NCI-H2227 (cell line): Measurements from ENCODE around the gene PIK3CA.

Experiments used
- DNase-seq: peaks from one replicate; lab custom pipeline; 2025; ENCODE audit not compliant: unreplicated experiment; lab: John Stamatoyannopoulos, UW

PIK3CA gene

GRCh38 chr3:179156775-179157174 is 8.6 kb downstream of the PIK3CA start:
- DNase-seq = no peak

- no peak for DNase-seq
These were observed 10.3 kb downstream of the PIK3CA start for GRCh38 chr3:179158336-179159039.

DNA sequence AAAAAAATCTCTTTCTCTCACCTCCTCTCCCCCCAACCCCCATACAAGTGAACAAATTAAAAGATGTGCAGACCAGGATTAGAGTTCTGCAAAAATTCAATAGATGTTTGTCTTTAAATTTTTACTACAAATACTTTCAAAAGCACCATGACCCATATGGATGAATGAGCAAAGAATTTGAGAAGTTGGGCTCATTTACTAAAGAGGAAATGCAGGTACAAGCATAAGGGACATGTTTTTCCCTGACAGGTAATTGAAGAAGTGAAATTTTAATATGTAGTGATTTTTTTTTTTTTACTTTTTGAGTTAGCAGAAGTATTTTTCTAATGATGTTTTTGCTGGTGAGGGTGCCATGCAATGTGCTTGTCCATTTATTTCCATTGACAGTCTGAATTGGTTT is 15.3 kb downstream of the PIK3CA start:
- DNase-seq = no peak

- DNase-seq = no peak
These were observed 16.7 kb downstream of the PIK3CA start for GRCh38 chr3:179164857-179165256.

DNA sequence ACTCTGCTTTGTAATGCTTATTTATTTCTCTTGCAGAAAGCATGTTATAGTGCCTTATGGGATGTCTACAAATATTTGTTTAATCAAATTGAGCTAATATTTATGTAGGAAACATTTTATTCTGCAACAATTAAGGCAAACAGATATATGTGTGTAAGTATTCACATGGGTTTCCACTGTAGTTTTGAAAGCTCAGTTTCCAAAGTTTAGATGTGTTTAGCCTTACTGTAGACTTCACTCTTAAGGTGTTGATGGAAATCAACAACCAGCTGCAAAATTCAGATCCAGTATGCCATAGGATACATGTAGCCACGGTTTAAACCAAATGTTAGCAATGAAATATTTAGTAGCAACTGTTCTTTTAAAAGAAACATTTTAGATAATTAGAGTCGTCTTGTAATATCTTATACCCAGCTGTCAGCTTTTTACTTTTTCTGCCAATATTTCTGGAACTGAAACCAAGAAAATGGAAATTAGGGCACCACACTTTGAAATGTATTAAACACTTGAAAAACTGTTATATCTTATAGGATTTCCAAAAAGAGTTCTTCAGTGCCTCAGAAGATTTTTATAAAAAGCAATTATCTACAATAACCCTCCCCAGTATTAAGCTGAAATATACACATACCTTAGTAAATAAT is 18.5 kb downstream of the PIK3CA start:
- no peak for DNase-seq

DNA sequence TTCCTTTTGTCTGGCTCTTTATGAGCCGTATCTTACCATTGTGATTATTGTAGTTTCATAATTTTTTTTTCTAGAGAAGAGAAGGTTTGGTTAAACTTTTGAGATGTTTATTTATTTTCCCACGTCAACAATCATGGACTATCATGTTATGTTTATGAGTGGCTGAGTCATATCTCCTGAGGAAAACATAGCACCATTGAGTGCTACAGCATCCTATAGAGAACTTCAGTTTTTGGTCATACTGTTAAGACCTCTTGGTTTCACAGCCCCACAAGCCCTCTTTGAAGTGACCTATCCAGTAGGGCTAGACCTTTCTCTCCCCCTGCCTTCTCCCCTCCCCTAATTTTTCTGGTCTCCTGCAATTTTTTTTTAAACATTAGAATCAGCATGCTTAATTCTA is 20.8 kb downstream of the PIK3CA start:
- DNase-seq = no peak

GRCh38 chr3:179172546-179172945 is 24.4 kb downstream of the PIK3CA start:
- no peak for DNase-seq

GRCh38 chr3:179174316-179174715 is 26.2 kb downstream of the PIK3CA start:
- no peak for DNase-seq

DNA sequence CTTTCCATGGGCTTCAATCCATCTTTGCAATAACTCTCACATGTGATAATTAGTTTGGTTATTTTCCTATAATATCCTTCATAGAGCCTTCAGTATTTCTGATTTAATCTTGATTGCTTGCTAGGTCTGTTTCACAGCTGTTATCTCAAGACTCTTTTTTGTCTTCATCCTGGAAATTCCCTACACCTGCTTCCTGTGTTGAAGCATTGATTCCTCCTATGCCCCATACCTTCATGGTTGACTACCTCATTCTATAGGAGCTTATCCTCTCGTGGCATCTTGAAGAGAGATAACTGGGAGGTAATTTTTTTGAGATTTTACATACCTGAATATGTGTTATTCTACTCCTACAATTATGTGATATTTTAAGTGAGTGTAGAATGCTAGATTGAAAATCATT is 26.7 kb downstream of the PIK3CA start:
- DNase-seq = no peak

GRCh38 chr3:179175358-179175757 is 27.2 kb downstream of the PIK3CA start:
- DNase-seq = no peak

DNA sequence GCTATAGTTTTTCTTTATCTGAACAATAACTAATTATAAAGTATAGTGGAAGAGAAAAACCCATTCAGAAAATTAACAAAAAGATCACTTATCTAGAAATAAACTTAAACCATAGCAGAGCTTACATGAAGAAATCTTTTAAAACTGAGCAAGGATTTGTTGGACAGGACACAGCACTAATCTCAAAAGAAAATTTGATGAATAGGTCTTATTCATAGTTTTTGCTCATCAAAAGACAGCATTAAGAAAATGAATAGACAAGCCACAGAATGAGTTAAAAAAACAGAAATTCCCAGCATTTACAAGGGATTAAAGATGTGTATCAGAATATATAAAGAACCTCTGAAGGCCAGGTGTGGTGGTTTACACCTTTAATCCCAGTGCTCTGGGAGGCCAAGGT is 29.5 kb downstream of the PIK3CA start:
- no peak for DNase-seq

DNA sequence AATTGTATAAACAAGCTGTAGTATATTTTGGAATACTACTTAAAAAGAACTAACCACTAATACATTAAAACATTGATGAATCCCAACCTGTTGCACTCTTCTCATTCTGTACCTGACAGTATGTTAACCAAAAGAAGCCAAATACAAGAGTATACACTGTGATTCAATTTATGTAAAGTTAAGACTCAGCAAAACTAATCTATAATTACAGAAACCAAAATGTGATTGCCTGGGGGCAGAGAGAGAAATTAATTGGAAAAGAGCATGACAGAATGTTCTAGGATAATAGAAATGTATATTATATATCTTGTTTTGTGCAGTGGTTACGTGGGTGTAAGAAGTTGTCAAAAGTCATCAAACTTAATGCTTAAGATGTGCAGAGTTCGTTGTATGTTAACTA is 31.1 kb downstream of the PIK3CA start:
- DNase-seq = no peak

DNA sequence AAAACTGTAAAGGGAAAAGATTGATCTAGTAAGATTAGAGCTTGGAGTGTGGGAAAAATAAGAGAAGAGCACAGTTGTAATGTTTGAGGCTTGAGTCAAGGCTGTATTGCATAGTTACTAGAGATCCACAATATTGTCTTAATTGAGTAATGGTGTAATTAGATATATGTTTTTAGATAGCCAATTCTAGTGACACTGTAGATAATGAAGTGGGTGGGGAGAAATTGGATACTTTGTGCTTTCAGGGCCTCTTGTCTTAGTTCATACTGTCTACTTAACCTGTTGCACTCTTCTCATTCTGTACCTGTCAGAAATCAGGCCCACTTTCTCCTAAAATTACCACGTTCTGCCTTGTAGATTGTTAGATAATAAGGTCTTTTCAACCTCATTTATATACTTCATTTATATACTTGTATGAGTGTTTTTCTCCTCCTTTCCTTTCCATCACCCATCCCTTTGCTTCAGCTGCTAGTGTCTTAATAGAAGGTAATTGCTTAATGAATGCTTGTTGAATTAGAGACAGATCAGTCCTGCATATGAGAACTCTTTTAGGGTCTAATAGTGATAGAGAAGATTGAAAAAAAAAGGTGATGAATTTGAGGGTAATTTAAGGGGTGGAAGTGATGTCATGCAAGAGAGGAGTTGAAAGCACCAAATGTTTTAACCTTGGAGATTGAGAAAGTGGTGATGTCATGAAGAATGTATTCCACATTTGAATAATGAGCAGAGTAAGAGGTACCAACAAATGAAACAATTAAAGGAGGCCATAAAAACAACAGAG is 32.0 kb downstream of the PIK3CA start:
- DNase-seq = peak; percentile 10

DNA sequence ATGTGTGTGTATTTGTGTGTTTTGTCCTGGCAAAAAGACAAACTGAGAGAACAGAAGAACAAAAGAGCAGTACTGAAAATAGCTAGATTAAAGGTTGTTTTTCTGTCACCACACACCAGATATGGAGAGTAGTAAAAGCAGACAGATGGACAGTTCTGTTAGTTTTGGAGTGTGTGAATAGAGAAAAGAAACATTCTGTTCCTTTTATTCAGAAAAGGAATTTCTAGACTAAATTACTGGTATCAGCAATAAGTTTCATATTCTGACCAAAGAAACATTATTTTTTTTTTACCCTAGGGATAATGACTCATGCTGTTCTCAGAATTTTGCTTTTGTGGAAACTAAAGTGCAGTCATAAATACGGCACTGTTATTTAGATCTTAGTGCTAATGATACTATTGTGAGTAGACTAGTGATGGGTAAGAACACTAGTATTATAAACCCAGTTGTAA is 32.9 kb downstream of the PIK3CA start:
- no peak for DNase-seq

- no peak for DNase-seq
These were observed 33.9 kb downstream of the PIK3CA start for GRCh38 chr3:179181993-179182551.

GRCh38 chr3:179182902-179183301 is 34.7 kb downstream of the PIK3CA start:
- DNase-seq = no peak

DNA sequence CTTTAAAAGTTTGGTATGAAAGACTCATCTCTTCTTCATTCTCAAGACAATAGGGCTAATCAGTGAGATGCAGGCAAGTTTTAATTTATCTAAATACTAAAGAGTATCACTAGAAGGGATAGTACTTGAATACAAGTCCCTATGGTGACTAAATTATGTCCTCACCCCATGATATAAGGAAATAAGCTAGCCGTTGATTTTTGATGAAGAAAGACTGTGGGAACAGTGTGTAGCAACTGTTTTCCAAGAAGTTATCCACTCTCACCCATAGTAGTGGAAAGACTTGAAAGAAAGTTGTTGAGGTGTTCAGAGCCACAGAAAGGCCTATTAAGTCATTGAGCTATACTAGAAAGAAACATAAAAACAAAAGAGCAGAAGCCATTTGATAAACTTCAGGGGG is 36.7 kb downstream of the PIK3CA start:
- no peak for DNase-seq

DNA sequence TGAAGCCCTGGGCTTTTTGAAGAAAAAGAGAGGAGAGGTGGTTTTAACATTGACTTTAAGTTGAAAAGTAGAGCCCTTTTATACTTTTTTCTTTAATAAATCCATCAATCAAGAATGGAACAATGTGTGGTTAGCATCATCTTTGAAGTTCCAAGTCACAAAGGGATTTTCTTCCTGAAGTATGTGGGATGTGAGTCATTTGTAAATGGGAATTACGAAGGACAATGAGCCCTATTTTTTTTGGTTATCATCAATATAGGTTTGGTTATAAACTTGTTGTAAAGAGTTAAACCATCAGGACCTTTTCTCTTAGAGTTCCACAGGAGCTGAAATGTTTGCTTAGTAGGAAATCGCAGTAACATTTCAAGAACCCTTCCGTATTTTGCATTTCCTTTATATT is 38.3 kb downstream of the PIK3CA start:
- no peak for DNase-seq

DNA sequence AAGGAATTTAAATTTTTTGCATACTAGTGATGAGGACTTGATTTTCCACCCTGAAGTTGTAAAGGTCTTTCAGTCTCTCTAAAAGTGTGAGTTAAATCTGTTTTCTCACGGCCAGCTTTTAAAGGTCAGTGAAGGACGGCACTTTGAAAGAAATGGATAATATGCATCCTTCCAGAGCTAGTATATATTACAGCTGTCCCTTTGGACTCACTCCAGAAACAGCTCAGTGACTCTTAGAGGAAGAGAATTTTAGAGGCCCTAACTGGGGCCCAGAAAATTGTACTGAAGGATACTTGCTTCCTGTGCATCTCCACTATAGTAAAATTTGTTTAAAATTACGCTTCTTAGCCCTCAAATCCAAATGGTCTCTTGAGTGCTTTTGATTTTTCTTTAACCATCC is 41.6 kb downstream of the PIK3CA start:
- DNase-seq = peak; percentile 25

- DNase-seq = no peak
These were observed 42.4 kb downstream of the PIK3CA start for GRCh38 chr3:179190581-179190980.

- no peak for DNase-seq
These were observed 44.4 kb downstream of the PIK3CA start for GRCh38 chr3:179192542-179192941.

DNA sequence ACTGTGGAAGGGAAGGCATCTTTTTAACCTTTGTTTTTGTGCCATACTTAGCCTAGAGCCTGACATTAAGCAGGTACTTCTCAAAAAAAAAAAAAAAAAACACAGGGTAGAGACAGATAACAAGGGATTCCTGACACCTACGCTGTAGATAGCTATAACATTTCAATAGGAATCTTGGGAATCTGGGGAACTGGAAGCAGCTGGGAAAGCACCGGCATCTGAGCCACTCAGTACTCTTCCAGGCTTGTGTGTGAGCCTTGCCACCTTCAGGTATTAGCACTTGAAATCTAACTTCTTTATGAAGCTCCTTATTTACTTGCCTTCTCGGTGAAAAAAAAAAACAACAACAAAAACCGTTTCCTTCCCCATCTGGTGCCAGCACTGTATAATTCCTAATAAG is 46.8 kb downstream of the PIK3CA start:
- DNase-seq = no peak
